HG03045 (cell line): ENCODE results near the gene CIAO3.
"Not testable (repeated sequence)": the region's sequence is repeated elsewhere in the genome, so short reads cannot be mapped to it uniquely, and the experiment has no call there.

Experiments used
- ATAC-seq: cut with Tn5 transposase; IDR thresholded peaks from one replicate; pipeline ENCODE4 v1.9.1; 2021; ENCODE audit warnings: mild to moderate bottlenecking, moderate library complexity; ENCODE audit not compliant: unreplicated experiment

CIAO3 gene

GRCh38 chr16:725041-725376 is 15.8 kb downstream of the CIAO3 start:
- ATAC-seq: no peak

- no peak for ATAC-seq
Measured at GRCh38 chr16:724188-725040, 16.4 kb downstream of the CIAO3 start.

GRCh38 chr16:723695-724094 is 17.1 kb downstream of the CIAO3 start:
- ATAC-seq: no peak

- ATAC-seq: no peak
Measured at GRCh38 chr16:722835-723633, 17.8 kb downstream of the CIAO3 start.

- ATAC-seq: no peak
Measured at GRCh38 chr16:721765-722540, 18.8 kb downstream of the CIAO3 start.

GRCh38 chr16:720990-721764 is 19.6 kb downstream of the CIAO3 start, which contains the start of gene ANTKMT:
ANTKMT (plus strand) TSS chr16:721146; CDS start chr16:721275, 129 bp downstream.
- peak; percentile 69 for ATAC-seq

- peak; percentile 12 for ATAC-seq
Measured at GRCh38 chr16:720447-720989, 20.3 kb downstream of the CIAO3 start.

- ATAC-seq: no peak
Measured at GRCh38 chr16:719815-720446, 20.9 kb downstream of the CIAO3 start.

- ATAC-seq: no peak
Measured at GRCh38 chr16:718922-719321, 21.9 kb downstream of the CIAO3 start.

GRCh38 chr16:718389-718788 is 22.4 kb downstream of the CIAO3 start:
- ATAC-seq: no peak

- ATAC-seq: no peak
Measured at GRCh38 chr16:717450-718245, 23.1 kb downstream of the CIAO3 start.

- ATAC-seq: no peak
Measured at GRCh38 chr16:716768-717325, 23.9 kb downstream of the CIAO3 start.

GRCh38 chr16:716200-716568 is 24.6 kb downstream of the CIAO3 start:
- ATAC-seq: no peak

GRCh38 chr16:715477-716199 is 25.2 kb downstream of the CIAO3 start:
- ATAC-seq: no peak

GRCh38 chr16:714558-715476 is 26.0 kb downstream of the CIAO3 start, which contains the start of gene METRN:
METRN (plus strand) TSS chr16:715118; CDS start chr16:715290, 172 bp downstream.
- ATAC-seq: no peak

GRCh38 chr16:714079-714478 is 26.7 kb downstream of the CIAO3 start:
- no peak for ATAC-seq

GRCh38 chr16:712740-713250 is 28.0 kb downstream of the CIAO3 start:
- ATAC-seq: not testable (repeated sequence)
